Suprapubic skin (tissue), 4 donors: Measurements from ENCODE around the gene FAM78A.

Experiments used
- CTCF ChIP-seq, 2 donors: fragments of 200-600 bp in 1 of 2; fragments of 450-650 bp in 1 of 2; sonication (generic) in 1 of 2; IDR thresholded peaks; one replicate each; pipeline ENCODE4 v1.5.1; 2016 to 2019; ENCODE audit warnings: antibody characterized with exemption in 2 of 2, mild to moderate bottlenecking in 1 of 2, moderate library complexity in 1 of 2
- POLR2A ChIP-seq, 2 donors: fragments of 450-650 bp; IDR thresholded peaks; one replicate each; pipeline ENCODE4 v1.6.1; 2017; ENCODE audit warnings: antibody characterized with exemption in 2 of 2, mild to moderate bottlenecking in 2 of 2, moderate library complexity in 2 of 2
- POLR2AphosphoS5 ChIP-seq, 3 donors: sonication (generic); formaldehyde crosslinking; IDR thresholded peaks; one replicate each; pipeline ENCODE4 v1.6.1; 2017; ENCODE audit warnings: antibody characterized with exemption in 3 of 3

DNA sequence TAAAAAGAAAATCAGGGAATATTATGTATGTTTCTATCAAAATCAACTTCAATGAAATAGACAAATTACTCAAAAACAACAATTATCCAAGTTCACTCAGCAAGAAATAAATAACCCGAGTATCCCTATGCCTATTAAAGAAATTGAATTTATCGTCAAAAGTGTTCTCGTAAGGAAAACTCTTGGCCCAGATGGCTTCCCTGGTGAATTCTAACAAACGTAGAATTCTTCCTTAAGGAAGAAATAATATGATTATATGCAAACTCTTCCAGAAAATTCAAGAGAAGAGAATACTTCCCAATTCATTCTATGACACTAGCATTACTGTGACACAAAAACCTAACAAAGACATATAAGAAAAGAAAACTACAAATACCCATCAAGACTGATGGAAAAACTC lies 29.7 kb downstream of the FAM78A start:
- no peak for TF ChIP-seq CTCF (IDR thresholded peaks at IDR 0.05)
- TF ChIP-seq POLR2A (IDR thresholded peaks at IDR 0.05), result no peak
- no peak for TF ChIP-seq POLR2AphosphoS5 (IDR thresholded peaks at IDR 0.05)
